GM20000 (cell line): Measurements from ENCODE around the gene ELN.

ENCODE experiments used
- DNase-seq: peaks from one replicate; pipeline ENCODE4 v3.0.0; 2012; ENCODE audit warnings: low spot score
- CTCF ChIP-seq: IDR thresholded peaks from 2 replicates; pipeline ENCODE4 v1.5.1; 2012; ENCODE audit warnings: mild to moderate bottlenecking, control low read depth; ENCODE audit errors: extremely low read depth, missing control alignments

Gene ELN

GRCh38 chr7:74082770-74083116 is 54.8 kb downstream of the ELN start:
- TF ChIP-seq CTCF, result no peak
- DNase-seq, result no peak

- no peak for TF ChIP-seq CTCF
- DNase-seq, result peak; percentile 99
Measured at GRCh38 chr7:74083117-74083876, 55.3 kb downstream of the ELN start, which contains the start of gene LIMK1. TSS of gene LIMK1 (plus strand) at chr7:74083804. CDS start at chr7:74083991, 187 bp downstream.

GRCh38 chr7:74083928-74084721 is 56.2 kb downstream of the ELN start:
- TF ChIP-seq CTCF, result no peak
- no peak for DNase-seq

GRCh38 chr7:74084722-74085578 is 57.0 kb downstream of the ELN start:
- DNase-seq, result no peak
- no peak for TF ChIP-seq CTCF

GRCh38 chr7:74087791-74088453 is 59.9 kb downstream of the ELN start:
- DNase-seq, result no peak
- no peak for TF ChIP-seq CTCF

- no peak for TF ChIP-seq CTCF
- peak; percentile 70 for DNase-seq
Measured at GRCh38 chr7:74092321-74092963, 64.5 kb downstream of the ELN start.
